Measurements from ENCODE around the gene LIAS. TPM values are rescaled to one million over a fixed set of nuclear protein-coding genes. Genes with fewer than 3 reads are reported as not detected.

The LIAS gene
- total RNA-seq, 1 experiment from 2014 or later: 23.1 TPM

GRCh38 chr4:39451423-39452023 is 7.3 kb upstream of the LIAS start:
- Mint-ChIP-seq H3K4me1 (peaks cover 27% of the 10 kb centered on the region), H3K36me3 (peaks cover 59% of the 10 kb centered on the region), H3K4me3 (no peak overlapping the region), H3K9me3 (no peaks in the 10 kb centered on the region), H3K27ac (peak overlapping the region; percentile 91), H3K27me3 (ENCODE audit: low read depth) (0 out of 2 replicates have a peak, but pooled peaks cover 1% of the 10 kb centered on the region)
- ATAC-seq (no peak), DNase-seq (ENCODE audit: low spot score) (no peak)
- ChIA-PET CTCF (no interaction called here), POLR2A (no interaction called here)
- TF ChIP-seq ZNF219 (CRISPR knock-in tag; IDR thresholded peaks at IDR 0.05; ENCODE audit: borderline replicate concordance) (no peak), PRRX2 (CRISPR knock-in tag; IDR thresholded peaks at IDR 0.05) (peak; percentile 91), CBFB (CRISPR knock-in tag; IDR thresholded peaks at IDR 0.05; ENCODE audit: low read depth) (no peak), ATF1 (CRISPR knock-in tag; IDR thresholded peaks at IDR 0.05) (no peak), RORB (CRISPR knock-in tag; IDR thresholded peaks at IDR 0.05) (no peak), FOXJ3 (CRISPR knock-in tag; IDR thresholded peaks at IDR 0.05; ENCODE audit: borderline replicate concordance) (no peak), ETV6 (CRISPR knock-in tag; IDR thresholded peaks at IDR 0.05) (no peak), JUN (CRISPR knock-in tag; IDR thresholded peaks at IDR 0.05) (no peak), NFE2L1 (CRISPR knock-in tag; IDR thresholded peaks at IDR 0.05) (no peak), ATF2 (CRISPR knock-in tag; IDR thresholded peaks at IDR 0.05; ENCODE audit: borderline replicate concordance, low read depth) (no peak), FOXP4 (CRISPR knock-in tag; IDR thresholded peaks at IDR 0.05) (no peak), MXD4 (CRISPR knock-in tag; IDR thresholded peaks at IDR 0.05; ENCODE audit: borderline replicate concordance) (no peak), SMAD3 (CRISPR knock-in tag; IDR thresholded peaks at IDR 0.05; ENCODE audit: borderline replicate concordance) (no peak), TEAD1 (CRISPR knock-in tag; IDR thresholded peaks at IDR 0.05) (no peak), NR1H2 (CRISPR knock-in tag; IDR thresholded peaks at IDR 0.05) (no peak), ERG (CRISPR knock-in tag; IDR thresholded peaks at IDR 0.05) (0 out of 2 replicates have a peak, but pooled peaks have one; percentile 16), CREM (CRISPR knock-in tag; IDR thresholded peaks at IDR 0.05) (no peak), SMAD4 (CRISPR knock-in tag; IDR thresholded peaks at IDR 0.05) (no peak), EMX1 (CRISPR knock-in tag; IDR thresholded peaks at IDR 0.05) (peak; percentile 83), ZNF671 (CRISPR knock-in tag; IDR thresholded peaks at IDR 0.05) (peak; percentile 54), TCF7 (CRISPR knock-in tag; IDR thresholded peaks at IDR 0.05; ENCODE audit: low read depth) (no peak), NFATC4 (CRISPR knock-in tag; IDR thresholded peaks at IDR 0.05) (peak; percentile 79; the same call in 1 of the 2 replicates), GABPB1 (CRISPR knock-in tag; IDR thresholded peaks at IDR 0.05) (no peak), AFF4 (CRISPR knock-in tag; IDR thresholded peaks at IDR 0.05; ENCODE audit: borderline replicate concordance) (no peak)
- TF ChIP-seq, protein P1, sequence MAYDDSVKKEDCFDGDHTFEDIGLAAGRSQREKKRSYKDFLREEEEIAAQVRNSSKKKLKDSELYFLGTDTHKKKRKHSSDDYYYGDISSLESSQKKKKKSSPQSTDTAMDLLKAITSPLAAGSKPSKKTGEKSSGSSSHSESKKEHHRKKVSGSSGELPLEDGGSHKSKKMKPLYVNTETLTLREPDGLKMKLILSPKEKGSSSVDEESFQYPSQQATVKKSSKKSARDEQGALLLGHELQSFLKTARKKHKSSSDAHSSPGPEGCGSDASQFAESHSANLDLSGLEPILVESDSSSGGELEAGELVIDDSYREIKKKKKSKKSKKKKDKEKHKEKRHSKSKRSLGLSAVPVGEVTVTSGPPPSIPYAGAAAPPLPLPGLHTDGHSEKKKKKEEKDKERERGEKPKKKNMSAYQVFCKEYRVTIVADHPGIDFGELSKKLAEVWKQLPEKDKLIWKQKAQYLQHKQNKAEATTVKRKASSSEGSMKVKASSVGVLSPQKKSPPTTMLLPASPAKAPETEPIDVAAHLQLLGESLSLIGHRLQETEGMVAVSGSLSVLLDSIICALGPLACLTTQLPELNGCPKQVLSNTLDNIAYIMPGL (CRISPR knock-in tag; IDR thresholded peaks at IDR 0.05): no peak
- TF ChIP-seq, protein P2, sequence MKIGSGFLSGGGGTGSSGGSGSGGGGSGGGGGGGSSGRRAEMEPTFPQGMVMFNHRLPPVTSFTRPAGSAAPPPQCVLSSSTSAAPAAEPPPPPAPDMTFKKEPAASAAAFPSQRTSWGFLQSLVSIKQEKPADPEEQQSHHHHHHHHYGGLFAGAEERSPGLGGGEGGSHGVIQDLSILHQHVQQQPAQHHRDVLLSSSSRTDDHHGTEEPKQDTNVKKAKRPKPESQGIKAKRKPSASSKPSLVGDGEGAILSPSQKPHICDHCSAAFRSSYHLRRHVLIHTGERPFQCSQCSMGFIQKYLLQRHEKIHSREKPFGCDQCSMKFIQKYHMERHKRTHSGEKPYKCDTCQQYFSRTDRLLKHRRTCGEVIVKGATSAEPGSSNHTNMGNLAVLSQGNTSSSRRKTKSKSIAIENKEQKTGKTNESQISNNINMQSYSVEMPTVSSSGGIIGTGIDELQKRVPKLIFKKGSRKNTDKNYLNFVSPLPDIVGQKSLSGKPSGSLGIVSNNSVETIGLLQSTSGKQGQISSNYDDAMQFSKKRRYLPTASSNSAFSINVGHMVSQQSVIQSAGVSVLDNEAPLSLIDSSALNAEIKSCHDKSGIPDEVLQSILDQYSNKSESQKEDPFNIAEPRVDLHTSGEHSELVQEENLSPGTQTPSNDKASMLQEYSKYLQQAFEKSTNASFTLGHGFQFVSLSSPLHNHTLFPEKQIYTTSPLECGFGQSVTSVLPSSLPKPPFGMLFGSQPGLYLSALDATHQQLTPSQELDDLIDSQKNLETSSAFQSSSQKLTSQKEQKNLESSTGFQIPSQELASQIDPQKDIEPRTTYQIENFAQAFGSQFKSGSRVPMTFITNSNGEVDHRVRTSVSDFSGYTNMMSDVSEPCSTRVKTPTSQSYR (CRISPR knock-in tag; IDR thresholded peaks at IDR 0.05): no peak
